ENCODE results near the gene C4orf50.

The C4orf50 gene

DNA sequence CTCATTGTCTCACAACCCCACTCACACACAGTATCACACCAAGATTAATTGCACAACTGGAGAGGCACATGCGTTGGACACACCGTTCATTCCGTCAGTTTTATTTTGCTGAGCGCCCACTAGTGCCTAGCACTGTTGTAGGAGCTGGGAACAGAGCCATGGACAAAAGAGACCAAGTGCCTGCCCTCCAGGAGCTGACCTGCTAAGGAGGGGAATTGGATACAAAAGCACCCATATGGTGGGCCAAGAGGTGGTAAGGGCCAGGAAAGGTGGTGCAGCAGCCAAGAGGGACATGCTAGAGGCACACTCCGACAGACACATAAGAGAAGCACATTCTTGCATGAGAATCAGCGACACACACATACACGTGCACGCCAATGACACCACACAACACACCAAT lies 124.6 kb downstream of the C4orf50 start:
- Histone ChIP-seq H3K27ac (no peak overlapping the region), H3K36me3 (replicated peaks) (no peaks in the 10 kb centered on the region), H3K27me3 (replicated peaks) (peaks cover 61% of the 10 kb centered on the region), H3K4me3 (ENCODE audit: low read depth, low read length) (no peak overlapping the region)
- no peak for DNase-seq
- in situ Hi-C loops (cut with HindIII; ENCODE audit: low pct_ligation_motif_present, low sequenced_read_pairs) = no loop called here
- TF ChIP-seq, protein P1, sequence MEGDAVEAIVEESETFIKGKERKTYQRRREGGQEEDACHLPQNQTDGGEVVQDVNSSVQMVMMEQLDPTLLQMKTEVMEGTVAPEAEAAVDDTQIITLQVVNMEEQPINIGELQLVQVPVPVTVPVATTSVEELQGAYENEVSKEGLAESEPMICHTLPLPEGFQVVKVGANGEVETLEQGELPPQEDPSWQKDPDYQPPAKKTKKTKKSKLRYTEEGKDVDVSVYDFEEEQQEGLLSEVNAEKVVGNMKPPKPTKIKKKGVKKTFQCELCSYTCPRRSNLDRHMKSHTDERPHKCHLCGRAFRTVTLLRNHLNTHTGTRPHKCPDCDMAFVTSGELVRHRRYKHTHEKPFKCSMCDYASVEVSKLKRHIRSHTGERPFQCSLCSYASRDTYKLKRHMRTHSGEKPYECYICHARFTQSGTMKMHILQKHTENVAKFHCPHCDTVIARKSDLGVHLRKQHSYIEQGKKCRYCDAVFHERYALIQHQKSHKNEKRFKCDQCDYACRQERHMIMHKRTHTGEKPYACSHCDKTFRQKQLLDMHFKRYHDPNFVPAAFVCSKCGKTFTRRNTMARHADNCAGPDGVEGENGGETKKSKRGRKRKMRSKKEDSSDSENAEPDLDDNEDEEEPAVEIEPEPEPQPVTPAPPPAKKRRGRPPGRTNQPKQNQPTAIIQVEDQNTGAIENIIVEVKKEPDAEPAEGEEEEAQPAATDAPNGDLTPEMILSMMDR (IDR thresholded peaks at IDR 0.05; ENCODE audit: low read depth, low read length, missing control alignments) = no peak

DNA sequence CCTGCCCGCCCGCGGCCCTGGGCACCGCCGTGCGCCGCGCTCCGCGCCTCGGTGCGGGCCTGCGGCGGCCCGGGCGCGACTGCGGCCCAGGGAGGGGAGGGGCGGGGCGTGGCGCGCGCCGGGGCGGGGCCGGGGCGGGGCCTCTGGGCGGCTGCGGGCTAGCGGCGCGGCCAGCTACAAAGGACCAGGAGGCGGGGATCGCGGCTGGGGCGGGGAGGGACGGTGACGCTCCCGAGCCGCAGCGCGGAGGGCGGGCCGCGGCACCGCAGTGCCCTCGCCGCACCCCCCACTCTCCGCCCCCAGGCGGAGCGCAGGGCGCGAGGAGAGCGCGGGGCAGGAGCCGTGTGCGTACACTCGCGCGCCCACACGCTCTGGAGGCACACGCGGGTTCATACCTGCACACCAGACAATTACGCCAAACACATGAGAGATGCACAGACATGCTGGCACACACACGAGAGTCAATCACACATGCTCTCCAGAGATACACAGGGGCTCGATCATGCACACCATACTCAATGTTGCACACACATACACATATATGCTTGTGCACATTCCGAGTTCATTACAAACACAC lies 125.1 kb downstream of the C4orf50 start, which contains the start of gene CRMP1:
Gene CRMP1, minus strand, starts transcription at position 83 of the 577 bp plus-strand sequence. CDS start 117 bp downstream, outside the sequence.
- H3K27me3 ChIP-seq (replicated peaks) = peaks cover 63% of the 10 kb centered on the region
- no peak for DNase-seq
- in situ Hi-C loops (cut with HindIII; ENCODE audit: low pct_ligation_motif_present, low sequenced_read_pairs) = no loop called here
- H3K36me3 ChIP-seq (replicated peaks) = no peaks in the 10 kb centered on the region
- no peak within 1 kb of the TSS for H3K27ac ChIP-seq
- TF ChIP-seq, protein P1 (IDR thresholded peaks at IDR 0.05; ENCODE audit: low read depth, low read length, missing control alignments) = no peak
- no peak within 1 kb of the TSS for H3K4me3 ChIP-seq (ENCODE audit: low read depth, low read length)

DNA sequence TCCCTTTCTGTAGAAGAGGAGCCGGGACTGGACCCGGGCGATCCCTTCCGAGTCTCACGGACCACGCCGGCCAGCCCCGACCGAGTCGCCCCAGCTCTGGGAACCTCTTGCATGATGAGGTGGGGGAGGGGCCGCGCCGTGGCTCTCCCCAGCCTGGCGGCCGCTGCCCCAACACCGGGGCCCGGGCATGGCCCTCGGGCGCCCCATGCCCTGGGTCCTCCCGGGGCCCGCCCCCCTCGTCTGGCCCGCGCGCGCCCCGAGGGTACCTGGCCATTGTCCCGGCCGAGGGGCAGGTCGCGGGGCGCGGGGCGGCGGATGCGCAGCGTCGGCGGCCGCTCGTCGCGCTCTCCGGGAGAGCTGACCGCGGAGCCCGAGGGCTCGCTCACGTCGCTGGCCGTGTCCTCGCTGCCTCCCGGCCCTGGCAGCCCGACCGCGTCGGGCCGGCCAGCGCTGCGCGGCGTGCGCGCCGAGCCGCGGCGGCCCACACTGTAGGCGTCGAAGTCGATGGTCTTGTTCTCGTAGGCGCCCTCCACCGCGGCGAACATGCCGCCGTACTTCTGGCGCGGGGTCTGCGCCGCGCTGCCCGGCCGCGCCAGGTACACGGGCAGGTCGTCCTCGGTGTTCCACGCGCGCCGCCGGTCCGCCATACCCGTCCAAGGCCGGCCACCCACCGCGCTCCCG lies 125.8 kb downstream of the C4orf50 start:
- Histone ChIP-seq H3K4me3 (ENCODE audit: low read depth, low read length) (no peak overlapping the region), H3K27ac (no peak overlapping the region), H3K36me3 (replicated peaks) (no peaks in the 10 kb centered on the region), H3K27me3 (replicated peaks) (peaks cover 69% of the 10 kb centered on the region)
- TF ChIP-seq, protein P1 (IDR thresholded peaks at IDR 0.05; ENCODE audit: low read depth, low read length, missing control alignments) = no peak
- in situ Hi-C loops (cut with HindIII; ENCODE audit: low pct_ligation_motif_present, low sequenced_read_pairs) = no loop called here
- no peak for DNase-seq

DNA sequence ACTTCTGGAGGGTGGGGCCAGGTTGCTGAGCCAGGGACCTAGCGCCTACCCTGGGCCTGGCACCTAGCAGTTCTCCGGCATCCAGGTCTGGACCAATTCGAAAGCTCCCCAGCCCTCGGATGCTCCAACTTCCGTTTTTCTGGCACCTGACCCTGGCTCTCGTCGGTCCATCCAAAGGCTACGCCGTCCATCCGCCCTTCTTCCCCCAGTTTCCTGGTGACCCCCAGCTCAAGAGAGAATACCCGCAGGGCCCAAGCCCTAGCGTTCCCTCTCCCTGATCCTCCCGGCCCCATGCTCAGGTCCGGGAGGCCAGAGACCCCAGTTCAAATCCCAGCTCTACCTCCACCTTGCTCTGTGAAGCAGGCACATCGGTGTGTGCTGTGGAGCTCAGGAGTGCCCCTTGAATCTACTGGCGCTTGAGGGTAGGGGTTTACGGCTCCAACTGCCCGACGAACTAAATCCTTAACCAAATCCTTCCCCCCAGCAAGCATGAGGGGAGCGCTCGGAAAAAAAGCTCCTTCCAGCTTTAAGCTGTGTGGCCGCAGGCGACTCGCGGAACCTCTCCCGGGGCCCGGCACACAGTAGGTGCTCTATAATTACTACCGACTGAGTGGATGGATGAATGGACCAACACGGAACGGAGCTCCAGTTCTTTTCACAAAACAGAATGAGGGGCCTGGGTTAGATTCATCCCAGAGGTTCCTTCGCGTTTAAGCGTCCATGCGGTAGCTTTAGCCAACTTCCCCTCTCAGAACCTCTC lies 126.5 kb downstream of the C4orf50 start:
- TF ChIP-seq, protein P1 (IDR thresholded peaks at IDR 0.05; ENCODE audit: low read depth, low read length, missing control alignments) = no peak
- H3K36me3 ChIP-seq (replicated peaks) = no peaks in the 10 kb centered on the region
- no peak overlapping the region for H3K4me3 ChIP-seq (ENCODE audit: low read depth, low read length)
- H3K27me3 ChIP-seq (replicated peaks) = peaks cover 77% of the 10 kb centered on the region
- in situ Hi-C loops (cut with HindIII; ENCODE audit: low pct_ligation_motif_present, low sequenced_read_pairs) = no loop called here
- H3K27ac ChIP-seq = no peak overlapping the region
- DNase-seq = no peak

DNA sequence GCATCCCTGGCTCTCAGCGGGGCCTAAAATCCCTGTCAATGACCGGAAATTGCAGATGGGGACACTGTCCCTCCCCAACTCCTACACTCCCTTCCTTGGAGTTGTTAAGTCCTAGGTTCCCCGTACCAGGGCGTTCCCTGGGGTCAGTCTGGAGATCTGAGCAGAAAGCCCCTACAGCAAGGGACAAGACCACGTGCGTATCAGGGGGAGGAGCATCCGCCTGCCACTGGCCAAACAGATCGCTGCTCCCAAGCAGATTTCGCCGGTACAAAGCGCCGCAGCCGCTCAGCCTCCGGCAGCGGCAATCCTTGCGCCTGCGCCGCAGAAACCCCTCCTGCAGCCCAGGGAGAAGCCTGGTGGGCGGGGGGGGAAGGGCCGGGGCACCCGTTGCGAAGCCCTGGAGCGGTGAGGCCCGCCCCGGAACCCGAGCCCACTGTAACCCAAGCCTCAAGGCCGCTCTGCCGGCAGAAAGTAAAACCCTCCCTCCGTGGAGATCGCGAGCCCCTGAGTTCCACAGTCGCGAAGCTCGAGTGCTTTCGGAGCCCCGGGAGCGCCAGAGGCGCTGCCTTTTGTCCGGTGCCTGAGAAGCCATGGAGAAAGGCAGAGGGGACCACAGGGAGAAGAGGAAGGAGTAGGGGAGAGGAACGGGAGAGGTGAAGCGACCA lies 128.0 kb downstream of the C4orf50 start:
- Histone ChIP-seq H3K27me3 (replicated peaks) (peaks cover 83% of the 10 kb centered on the region), H3K4me3 (ENCODE audit: low read depth, low read length) (no peak overlapping the region), H3K27ac (no peak overlapping the region), H3K36me3 (replicated peaks) (no peaks in the 10 kb centered on the region)
- no peak for DNase-seq
- in situ Hi-C loops (cut with HindIII; ENCODE audit: low pct_ligation_motif_present, low sequenced_read_pairs) = no loop called here
- TF ChIP-seq, protein P1 (IDR thresholded peaks at IDR 0.05; ENCODE audit: low read depth, low read length, missing control alignments) = no peak
